ENCODE measurements around the gene IFITM2. TPM values are rescaled to one million over a fixed set of nuclear protein-coding genes. Genes with fewer than 3 reads are reported as not detected.
"Not testable (repeated sequence)": the region's sequence is repeated elsewhere in the genome, so short reads cannot be mapped to it uniquely, and the experiment has no call there.

The IFITM2 gene
- 35.8 and 50.4 TPM in 2 replicates for total RNA-seq (2014; rRNA removed; shearing (Covaris generic); ENCODE audit: low replicate concordance)

GRCh38 chr11:307766-308708 is at the start of gene IFITM2:
Gene IFITM2 (plus strand): TSS chr11:307816. CDS start chr11:308193, 377 bp downstream.
- not testable (repeated sequence) for H3K27me3 ChIP-seq, H3K9me3 ChIP-seq, H3K36me3 ChIP-seq
- peak within 1 kb of the TSS; percentile 70 for H3K4me3 ChIP-seq
- peak; percentile 64 for DNase-seq

- H3K36me3 ChIP-seq, result no peaks in the 10 kb centered on the region
- DNase-seq, result no peak
- no peaks in the 10 kb centered on the region for H3K9me3 ChIP-seq
- H3K27me3 ChIP-seq, result no peaks in the 10 kb centered on the region
- H3K4me3 ChIP-seq, result no peak overlapping the region
Measured at GRCh38 chr11:259413-259812, 48.2 kb upstream of the IFITM2 start.

GRCh38 chr11:261624-262023 is 46.0 kb upstream of the IFITM2 start:
- peaks cover 3% of the 10 kb centered on the region; the same call in 1 of the 2 replicates for H3K9me3 ChIP-seq
- no peak overlapping the region for H3K4me3 ChIP-seq
- DNase-seq, result no peak
- no peaks in the 10 kb centered on the region for H3K27me3 ChIP-seq
- H3K36me3 ChIP-seq, result no peaks in the 10 kb centered on the region

GRCh38 chr11:266676-267439 is 40.8 kb upstream of the IFITM2 start:
- peaks cover 3% of the 10 kb centered on the region; the same call in 1 of the 2 replicates for H3K9me3 ChIP-seq
- DNase-seq, result no peak
- no peaks in the 10 kb centered on the region for H3K36me3 ChIP-seq
- no peaks in the 10 kb centered on the region for H3K27me3 ChIP-seq
- H3K4me3 ChIP-seq, result no peak overlapping the region

GRCh38 chr11:267491-267994 is 40.1 kb upstream of the IFITM2 start:
- no peak overlapping the region for H3K4me3 ChIP-seq
- H3K27me3 ChIP-seq, result no peaks in the 10 kb centered on the region
- no peaks in the 10 kb centered on the region for H3K36me3 ChIP-seq
- peaks cover 3% of the 10 kb centered on the region; the same call in 1 of the 2 replicates for H3K9me3 ChIP-seq
- DNase-seq, result peak; percentile 33

GRCh38 chr11:268716-269145 is 38.9 kb upstream of the IFITM2 start:
- H3K9me3 ChIP-seq, H3K27me3 ChIP-seq, H3K36me3 ChIP-seq: not testable (repeated sequence)
- H3K4me3 ChIP-seq, result peak overlapping the region; percentile 32
- peak; percentile 86 for DNase-seq

- peaks cover 3% of the 10 kb centered on the region; the same call in 1 of the 2 replicates for H3K9me3 ChIP-seq
- H3K4me3 ChIP-seq, result peak overlapping the region; percentile 32
- H3K27me3 ChIP-seq, result no peaks in the 10 kb centered on the region
- H3K36me3 ChIP-seq, result no peaks in the 10 kb centered on the region
- no peak for DNase-seq
Measured at GRCh38 chr11:269146-269890, 38.3 kb upstream of the IFITM2 start.

- no peaks in the 10 kb centered on the region for H3K36me3 ChIP-seq
- H3K9me3 ChIP-seq, result peaks cover 2% of the 10 kb centered on the region; the same call in 1 of the 2 replicates
- no peak for DNase-seq
- no peaks in the 10 kb centered on the region for H3K27me3 ChIP-seq
- H3K4me3 ChIP-seq, result no peak overlapping the region
Measured at GRCh38 chr11:270451-271318, 36.9 kb upstream of the IFITM2 start.

- Histone ChIP-seq H3K27me3 (no peaks in the 10 kb centered on the region), H3K36me3 (no peaks in the 10 kb centered on the region), H3K9me3 (peaks cover 3% of the 10 kb centered on the region; the same call in 1 of the 2 replicates), H3K4me3 (no peak overlapping the region)
- no peak for DNase-seq
Measured at GRCh38 chr11:271319-271715, 36.3 kb upstream of the IFITM2 start.

GRCh38 chr11:272195-272930 is 35.3 kb upstream of the IFITM2 start:
- Histone ChIP-seq H3K9me3 (peaks cover 5% of the 10 kb centered on the region; the same call in 1 of the 2 replicates), H3K4me3 (no peak overlapping the region), H3K27me3 (no peaks in the 10 kb centered on the region), H3K36me3 (no peaks in the 10 kb centered on the region)
- no peak for DNase-seq

GRCh38 chr11:272931-273198 is 34.8 kb upstream of the IFITM2 start:
- Histone ChIP-seq H3K27me3 (no peaks in the 10 kb centered on the region), H3K36me3 (no peaks in the 10 kb centered on the region), H3K4me3 (no peak overlapping the region), H3K9me3 (peaks cover 5% of the 10 kb centered on the region; the same call in 1 of the 2 replicates)
- no peak for DNase-seq

- H3K27me3 ChIP-seq, result peaks cover 22% of the 10 kb centered on the region
Measured at GRCh38 chr11:276219-276618, 31.4 kb upstream of the IFITM2 start.

GRCh38 chr11:278001-278951 is 29.3 kb upstream of the IFITM2 start, which contains the start of gene NLRP6:
Gene NLRP6 (plus strand): TSS chr11:278407. CDS start chr11:278570, 163 bp downstream.
- Histone ChIP-seq H3K27me3 (peaks cover 33% of the 10 kb centered on the region), H3K36me3 (no peaks in the 10 kb centered on the region), H3K9me3 (peaks cover 5% of the 10 kb centered on the region; the same call in 1 of the 2 replicates), H3K4me3 (no peak within 1 kb of the TSS)
- no peak for DNase-seq

More at GRCh38 chr11:276219-276618, 31.4 kb upstream of the IFITM2 start:
- no peak for DNase-seq
- Histone ChIP-seq H3K4me3 (no peak overlapping the region), H3K9me3 (peaks cover 5% of the 10 kb centered on the region; the same call in 1 of the 2 replicates), H3K36me3 (no peaks in the 10 kb centered on the region)

Measured in MG63 (cell line).